ENCODE data around the gene DCST1.
A peak's percentile ranks its signal among the peaks of the same experiment; 100 is the strongest.

The DCST1 gene

GRCh38 chr1:155013632-155014031 is 20.0 kb upstream of the DCST1 start:
- DNase-seq, result no peak

GRCh38 chr1:155014709-155015508 is 18.7 kb upstream of the DCST1 start:
- no peak for DNase-seq

GRCh38 chr1:155015527-155016230 is 17.9 kb upstream of the DCST1 start:
- DNase-seq, result no peak

GRCh38 chr1:155016231-155016831 is 17.3 kb upstream of the DCST1 start:
- DNase-seq, result no peak

- DNase-seq, result peak in 13 of 14 donors; percentile 60 to 89 (median 79)
These were observed 16.3 kb upstream of the DCST1 start for GRCh38 chr1:155017041-155017945.

- DNase-seq, result no peak
These were observed 15.7 kb upstream of the DCST1 start for GRCh38 chr1:155017946-155018316.

GRCh38 chr1:155018617-155019348 is 14.8 kb upstream of the DCST1 start:
- DNase-seq, result no peak

GRCh38 chr1:155019377-155020245 is 14.0 kb upstream of the DCST1 start:
- no peak for DNase-seq

GRCh38 chr1:155022136-155022926 is 11.3 kb upstream of the DCST1 start:
- DNase-seq, result no peak

- no peak for DNase-seq
These were observed 10.7 kb upstream of the DCST1 start for GRCh38 chr1:155022927-155023236.

- DNase-seq, result no peak
These were observed 10.0 kb upstream of the DCST1 start for GRCh38 chr1:155023627-155024026.

- no peak for DNase-seq
These were observed 9.3 kb upstream of the DCST1 start for GRCh38 chr1:155024315-155024714.

GRCh38 chr1:155026154-155026553 is 7.5 kb upstream of the DCST1 start:
- DNase-seq, result no peak

- no peak for DNase-seq
These were observed 7.0 kb upstream of the DCST1 start for GRCh38 chr1:155026588-155026987.

GRCh38 chr1:155029513-155030242 is 3.9 kb upstream of the DCST1 start:
- no peak for DNase-seq

GRCh38 chr1:155030243-155030795 is 3.3 kb upstream of the DCST1 start:
- DNase-seq, result no peak

GRCh38 chr1:155030899-155031298 is 2.7 kb upstream of the DCST1 start:
- no peak for DNase-seq

- DNase-seq, result no peak
These were observed 738 bp upstream of the DCST1 start for GRCh38 chr1:155032886-155033285.
